VCaP (cell line): Measurements from ENCODE around the gene AADACL2.

ENCODE experiments used
- H3K27ac ChIP-seq: fragments of 450-650 bp; 2 replicates; pipeline ENCODE4 v1.5.1; 2017
- TF ChIP-seq, protein P1 (sequence below): fragments of 450-650 bp; conservative IDR thresholded peaks from 2 replicates; pipeline ENCODE4 v1.5.1; 2017; ENCODE audit warnings: mild to moderate bottlenecking, moderate library complexity

Gene AADACL2

DNA sequence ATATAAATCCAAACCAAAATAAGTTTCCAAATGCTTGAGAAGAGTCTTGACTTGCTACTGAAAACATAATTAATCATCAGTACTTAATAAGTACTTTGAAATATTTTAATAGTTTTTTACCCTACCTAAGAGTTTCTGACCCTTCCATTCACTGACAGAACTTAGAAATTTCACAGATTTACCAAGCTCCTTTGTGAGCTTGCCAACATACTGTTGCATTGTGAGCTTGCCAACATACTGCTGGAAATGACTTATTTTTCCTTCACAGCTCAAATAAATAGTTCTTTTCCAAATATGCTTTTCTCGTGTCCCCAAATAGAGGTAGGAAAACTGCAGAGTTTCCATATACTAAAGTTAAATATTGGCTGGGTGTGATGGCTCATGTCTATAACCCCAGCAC lies 70.5 kb downstream of the AADACL2 start:
- TF ChIP-seq, protein P1, sequence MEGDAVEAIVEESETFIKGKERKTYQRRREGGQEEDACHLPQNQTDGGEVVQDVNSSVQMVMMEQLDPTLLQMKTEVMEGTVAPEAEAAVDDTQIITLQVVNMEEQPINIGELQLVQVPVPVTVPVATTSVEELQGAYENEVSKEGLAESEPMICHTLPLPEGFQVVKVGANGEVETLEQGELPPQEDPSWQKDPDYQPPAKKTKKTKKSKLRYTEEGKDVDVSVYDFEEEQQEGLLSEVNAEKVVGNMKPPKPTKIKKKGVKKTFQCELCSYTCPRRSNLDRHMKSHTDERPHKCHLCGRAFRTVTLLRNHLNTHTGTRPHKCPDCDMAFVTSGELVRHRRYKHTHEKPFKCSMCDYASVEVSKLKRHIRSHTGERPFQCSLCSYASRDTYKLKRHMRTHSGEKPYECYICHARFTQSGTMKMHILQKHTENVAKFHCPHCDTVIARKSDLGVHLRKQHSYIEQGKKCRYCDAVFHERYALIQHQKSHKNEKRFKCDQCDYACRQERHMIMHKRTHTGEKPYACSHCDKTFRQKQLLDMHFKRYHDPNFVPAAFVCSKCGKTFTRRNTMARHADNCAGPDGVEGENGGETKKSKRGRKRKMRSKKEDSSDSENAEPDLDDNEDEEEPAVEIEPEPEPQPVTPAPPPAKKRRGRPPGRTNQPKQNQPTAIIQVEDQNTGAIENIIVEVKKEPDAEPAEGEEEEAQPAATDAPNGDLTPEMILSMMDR: no peak
- no peak overlapping the region for H3K27ac ChIP-seq

DNA sequence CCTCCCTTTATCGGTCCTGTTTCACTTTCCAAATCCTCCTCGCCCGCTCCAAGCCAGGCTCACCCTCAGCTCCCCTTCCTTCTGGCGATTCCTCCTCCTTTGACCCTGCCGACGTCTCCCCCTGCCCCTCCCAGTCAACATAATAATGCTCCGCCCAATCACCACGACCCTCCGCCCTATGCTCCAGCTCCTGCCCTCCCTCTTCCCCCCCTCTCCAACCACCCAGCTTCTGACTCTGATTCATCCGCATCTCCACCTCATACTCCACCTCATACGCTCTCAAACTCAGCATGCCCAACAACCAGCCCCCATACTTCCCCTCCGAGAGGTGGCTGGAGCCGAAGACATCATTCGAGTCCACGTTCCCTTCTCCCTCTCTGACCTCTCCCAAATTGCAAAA lies 73.1 kb downstream of the AADACL2 start:
- H3K27ac ChIP-seq: no peak overlapping the region
- TF ChIP-seq, protein P1: no peak
